Gastrocnemius medialis (tissue), 4 donors: Measurements from ENCODE around the gene P2RX5. TPM values are rescaled to one million over a fixed set of nuclear protein-coding genes. Genes with fewer than 3 reads are reported as not detected.

ENCODE experiments used
- ATAC-seq, 2 donors: fragments of 150-250 bp; one replicate each; pipeline ENCODE4 v1.9.1; 2016
- DNase-seq, 2 donors: peaks; one replicate each; pipeline ENCODE4 v3.0.0-alpha.2; 2019
- H3K27ac ChIP-seq, 4 donors: fragments of 200-600 bp; sonication (generic); 1 replicate in 1 of 4; 2 replicates in 3 of 4; pipeline ENCODE4 v1.5.1; 2016 to 2018; ENCODE audit warnings: mild to moderate bottlenecking in 2 of 4, moderate library complexity in 1 of 4
- H3K27me3 ChIP-seq, 3 donors: fragments of 200-600 bp; sonication (generic) in 2 of 3; 1 replicate in 1 of 3; 2 replicates in 2 of 3; pipeline versions ENCODE4 v1.5.1 to v1.6.0; 2016 to 2019; ENCODE audit warnings: mild to moderate bottlenecking in 1 of 3, moderate library complexity in 1 of 3
- H3K36me3 ChIP-seq, 2 donors: fragments of 200-600 bp; sonication (generic) in 1 of 2; one replicate each; pipeline ENCODE4 v1.5.1; 2017 to 2018
- H3K4me1 ChIP-seq, 2 donors: fragments of 200-600 bp; sonication (generic) in 1 of 2; one replicate each; pipeline ENCODE4 v1.5.1; 2016 to 2017; ENCODE audit warnings: mild to moderate bottlenecking in 2 of 2
- H3K4me3 ChIP-seq, 4 donors: fragments of 200-600 bp; sonication (generic) in 3 of 4; 1 replicate in 1 of 4; 2 replicates in 3 of 4; pipeline ENCODE4 v1.5.1; 2016 to 2019; ENCODE audit warnings: mild to moderate bottlenecking in 2 of 4
- H3K9me3 ChIP-seq, 3 donors: fragments of 200-600 bp; sonication (generic) in 2 of 3; 1 replicate in 1 of 3; 2 replicates in 2 of 3; pipeline ENCODE4 v1.5.1; 2016 to 2019
- CTCF ChIP-seq, 5 experiments: fragments of 450-650 bp in 3 of 5; fragments of 200-600 bp in 2 of 5; sonication (generic) in 2 of 5; IDR thresholded peaks in 4 of 5; conservative IDR thresholded peaks in 1 of 5; 1 replicate in 4 of 5; 2 replicates in 1 of 5; pipeline ENCODE4 v1.5.1; 2016 to 2019; ENCODE audit warnings: antibody characterized with exemption in 5 of 5, mild to moderate bottlenecking in 3 of 5, moderate library complexity in 3 of 5
- POLR2A ChIP-seq, 2 donors: fragments of 450-650 bp; IDR thresholded peaks; one replicate each; pipeline ENCODE4 v1.6.1; 2017; ENCODE audit warnings: antibody characterized with exemption in 2 of 2, mild to moderate bottlenecking in 2 of 2, moderate library complexity in 2 of 2
- in situ Hi-C, 4 donors: fragments of 200-750 bp; cut with MboI; loops; one replicate each; pipeline versions ENCODE4 v1.15.0 to v1.8.0; 2017; ENCODE audit warnings: low sequenced_read_pairs in 4 of 4
- intact Hi-C: fragments of 100-400 bp; cut with DNase I; formaldehyde crosslinking; loops from one replicate; pipeline ENCODE4 v1.15.1; 2023; ENCODE audit warnings: low total_unique reads
- total RNA-seq, 4 donors: library from RNA; depleted of rRNA; stranded (reverse); fragments of >200 nt; gene quantifications; one replicate each; pipeline versions ENCODE4 v1.1.0 to v1.2.3, GENCODE V29; 2016

The P2RX5 gene
- total RNA-seq, 4 donors from 2014 or later: 12.3 to 52.9 (median 30.2) TPM

- H3K4me3 ChIP-seq: no peak overlapping the region
- no peak for DNase-seq
- peaks cover 13 to 24% of the 10 kb centered on the region in 2 donors for H3K4me1 ChIP-seq
- intact Hi-C loops: no loop called here
- peak overlapping the region; percentile 94 to 99 (median 96) for H3K27ac ChIP-seq
- ATAC-seq: no peak
- in situ Hi-C loops: no loop called here
- no peaks in the 10 kb centered on the region for H3K9me3 ChIP-seq
- H3K36me3 ChIP-seq: peaks cover 0 to 16% of the 10 kb centered on the region in 2 donors
- TF ChIP-seq CTCF (IDR thresholded peaks at IDR 0.05 in 4 of 5, conservative IDR thresholded peaks at IDR 0.05 in 1 of 5): no peak
- no peak for TF ChIP-seq POLR2A (IDR thresholded peaks at IDR 0.05)
- H3K27me3 ChIP-seq: peaks cover 0 to 4% (median 0%) of the 10 kb centered on the region in 3 donors
Observed at GRCh38 chr17:3693141-3693540, 2.8 kb downstream of the P2RX5 start.

GRCh38 chr17:3692346-3692745 lies 3.6 kb downstream of the P2RX5 start:
- DNase-seq: no peak
- intact Hi-C loops: no loop called here
- no peak overlapping the region for H3K4me3 ChIP-seq
- no peaks in the 10 kb centered on the region for H3K9me3 ChIP-seq
- in situ Hi-C loops: no loop called here
- no peak for ATAC-seq
- peak overlapping the region in 3 of 4 donors; percentile 94 to 97 (median 95) for H3K27ac ChIP-seq
- H3K27me3 ChIP-seq: peaks cover 0 to 4% (median 0%) of the 10 kb centered on the region in 3 donors
- peaks cover 0 to 16% of the 10 kb centered on the region in 2 donors for H3K36me3 ChIP-seq
- H3K4me1 ChIP-seq: peaks cover 13 to 24% of the 10 kb centered on the region in 2 donors
- TF ChIP-seq POLR2A (IDR thresholded peaks at IDR 0.05) (no peak), CTCF (IDR thresholded peaks at IDR 0.05 in 4 of 5, conservative IDR thresholded peaks at IDR 0.05 in 1 of 5) (no peak)

- Histone ChIP-seq H3K27ac (peak overlapping the region in 2 of 4 donors; percentile 10 to 14), H3K4me1 (peaks cover 12 to 24% of the 10 kb centered on the region in 2 donors), H3K9me3 (no peaks in the 10 kb centered on the region), H3K36me3 (peaks cover 0 to 16% of the 10 kb centered on the region in 2 donors), H3K27me3 (no peaks in the 10 kb centered on the region), H3K4me3 (no peak overlapping the region)
- DNase-seq (no peak), ATAC-seq (no peak)
- in situ Hi-C loops: no loop called here
- intact Hi-C loops: no loop called here
- peak in 1 of 5 experiments; percentile 11 for TF ChIP-seq CTCF (IDR thresholded peaks at IDR 0.05 in 4 of 5, conservative IDR thresholded peaks at IDR 0.05 in 1 of 5)
- TF ChIP-seq POLR2A (IDR thresholded peaks at IDR 0.05): no peak
Observed at GRCh38 chr17:3691617-3692067, 4.3 kb downstream of the P2RX5 start.

GRCh38 chr17:3690094-3690715 lies 5.8 kb downstream of the P2RX5 start:
- intact Hi-C loops: no loop called here
- no peaks in the 10 kb centered on the region for H3K27me3 ChIP-seq
- peaks cover 0 to 16% of the 10 kb centered on the region in 2 donors for H3K36me3 ChIP-seq
- ATAC-seq (no peak), DNase-seq (no peak)
- TF ChIP-seq POLR2A (IDR thresholded peaks at IDR 0.05): no peak
- TF ChIP-seq CTCF (IDR thresholded peaks at IDR 0.05 in 4 of 5, conservative IDR thresholded peaks at IDR 0.05 in 1 of 5): no peak
- peaks cover 10 to 19% of the 10 kb centered on the region in 2 donors for H3K4me1 ChIP-seq
- no peaks in the 10 kb centered on the region for H3K9me3 ChIP-seq
- H3K27ac ChIP-seq: peak overlapping the region in 2 of 4 donors; percentile 28 to 34
- in situ Hi-C loops: no loop called here
- no peak overlapping the region for H3K4me3 ChIP-seq
